ENCODE data around the gene OCLN.
"Not testable (repeated sequence)": the region's sequence is repeated elsewhere in the genome, so short reads cannot be mapped to it uniquely, and the experiment has no call there.

DNA sequence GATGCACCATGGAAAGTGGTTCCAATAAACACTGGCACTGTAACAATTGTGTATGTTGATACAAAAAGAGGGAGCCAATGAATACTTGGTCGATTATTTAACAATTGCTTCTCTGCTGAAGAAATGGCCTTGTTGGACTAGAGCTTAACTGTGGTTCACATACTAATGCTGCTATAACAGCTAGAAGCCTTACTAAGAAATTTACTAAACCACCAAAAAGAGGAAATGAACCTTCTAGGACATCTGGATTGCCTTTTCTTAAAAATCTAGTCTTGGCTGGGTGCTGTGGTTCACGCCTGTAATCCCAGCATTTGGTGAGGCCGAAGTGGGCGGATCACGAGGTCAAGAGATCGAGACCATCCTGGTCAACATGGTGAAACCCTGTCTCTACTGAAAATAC lies 109.4 kb downstream of the OCLN start:
- TF ChIP-seq, protein P1, sequence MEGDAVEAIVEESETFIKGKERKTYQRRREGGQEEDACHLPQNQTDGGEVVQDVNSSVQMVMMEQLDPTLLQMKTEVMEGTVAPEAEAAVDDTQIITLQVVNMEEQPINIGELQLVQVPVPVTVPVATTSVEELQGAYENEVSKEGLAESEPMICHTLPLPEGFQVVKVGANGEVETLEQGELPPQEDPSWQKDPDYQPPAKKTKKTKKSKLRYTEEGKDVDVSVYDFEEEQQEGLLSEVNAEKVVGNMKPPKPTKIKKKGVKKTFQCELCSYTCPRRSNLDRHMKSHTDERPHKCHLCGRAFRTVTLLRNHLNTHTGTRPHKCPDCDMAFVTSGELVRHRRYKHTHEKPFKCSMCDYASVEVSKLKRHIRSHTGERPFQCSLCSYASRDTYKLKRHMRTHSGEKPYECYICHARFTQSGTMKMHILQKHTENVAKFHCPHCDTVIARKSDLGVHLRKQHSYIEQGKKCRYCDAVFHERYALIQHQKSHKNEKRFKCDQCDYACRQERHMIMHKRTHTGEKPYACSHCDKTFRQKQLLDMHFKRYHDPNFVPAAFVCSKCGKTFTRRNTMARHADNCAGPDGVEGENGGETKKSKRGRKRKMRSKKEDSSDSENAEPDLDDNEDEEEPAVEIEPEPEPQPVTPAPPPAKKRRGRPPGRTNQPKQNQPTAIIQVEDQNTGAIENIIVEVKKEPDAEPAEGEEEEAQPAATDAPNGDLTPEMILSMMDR (IDR thresholded peaks at IDR 0.05) = not testable (repeated sequence)
- TF ChIP-seq, protein P2, sequence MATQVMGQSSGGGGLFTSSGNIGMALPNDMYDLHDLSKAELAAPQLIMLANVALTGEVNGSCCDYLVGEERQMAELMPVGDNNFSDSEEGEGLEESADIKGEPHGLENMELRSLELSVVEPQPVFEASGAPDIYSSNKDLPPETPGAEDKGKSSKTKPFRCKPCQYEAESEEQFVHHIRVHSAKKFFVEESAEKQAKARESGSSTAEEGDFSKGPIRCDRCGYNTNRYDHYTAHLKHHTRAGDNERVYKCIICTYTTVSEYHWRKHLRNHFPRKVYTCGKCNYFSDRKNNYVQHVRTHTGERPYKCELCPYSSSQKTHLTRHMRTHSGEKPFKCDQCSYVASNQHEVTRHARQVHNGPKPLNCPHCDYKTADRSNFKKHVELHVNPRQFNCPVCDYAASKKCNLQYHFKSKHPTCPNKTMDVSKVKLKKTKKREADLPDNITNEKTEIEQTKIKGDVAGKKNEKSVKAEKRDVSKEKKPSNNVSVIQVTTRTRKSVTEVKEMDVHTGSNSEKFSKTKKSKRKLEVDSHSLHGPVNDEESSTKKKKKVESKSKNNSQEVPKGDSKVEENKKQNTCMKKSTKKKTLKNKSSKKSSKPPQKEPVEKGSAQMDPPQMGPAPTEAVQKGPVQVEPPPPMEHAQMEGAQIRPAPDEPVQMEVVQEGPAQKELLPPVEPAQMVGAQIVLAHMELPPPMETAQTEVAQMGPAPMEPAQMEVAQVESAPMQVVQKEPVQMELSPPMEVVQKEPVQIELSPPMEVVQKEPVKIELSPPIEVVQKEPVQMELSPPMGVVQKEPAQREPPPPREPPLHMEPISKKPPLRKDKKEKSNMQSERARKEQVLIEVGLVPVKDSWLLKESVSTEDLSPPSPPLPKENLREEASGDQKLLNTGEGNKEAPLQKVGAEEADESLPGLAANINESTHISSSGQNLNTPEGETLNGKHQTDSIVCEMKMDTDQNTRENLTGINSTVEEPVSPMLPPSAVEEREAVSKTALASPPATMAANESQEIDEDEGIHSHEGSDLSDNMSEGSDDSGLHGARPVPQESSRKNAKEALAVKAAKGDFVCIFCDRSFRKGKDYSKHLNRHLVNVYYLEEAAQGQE (IDR thresholded peaks at IDR 0.05; ENCODE audit: insufficient read depth in 1 of 2, low read depth in 2 of 2, low read length in 1 of 2) = not testable (repeated sequence)
- not testable (repeated sequence) for TF ChIP-seq TCF7L2 (IDR thresholded peaks at IDR 0.05; ENCODE audit: low read depth, low read length)

Data from Panc1 (cell line).